HCT116 (cell line): ENCODE results near the gene NUB1.

ENCODE experiments used
- CEBPB ChIP-seq: IDR thresholded peaks from 2 replicates; pipeline ENCODE4 v1.6.1; 2012; ENCODE audit warnings: low read depth
- CTCF ChIP-seq, 3 experiments: fragments of 200-600 bp in 1 of 3; sonication (generic) in 1 of 3; IDR thresholded peaks in 2 of 3; conservative IDR thresholded peaks in 1 of 3; 2 replicates each; pipeline ENCODE4 v1.5.1; 2012 to 2017; ENCODE audit warnings: low read depth in 2 of 3, low read length in 2 of 3, antibody characterized with exemption in 1 of 3, borderline replicate concordance in 1 of 3, control low read depth in 1 of 3, mild to moderate bottlenecking in 1 of 3, mixed read lengths in 1 of 3, mixed run types in 1 of 3, moderate library complexity in 1 of 3; ENCODE audit not compliant: insufficient read depth in 1 of 3
- FOSL1 ChIP-seq: IDR thresholded peaks from 2 replicates; pipeline ENCODE4 v1.6.1; 2012; ENCODE audit warnings: low read depth
- POLR2A ChIP-seq: IDR thresholded peaks from 2 replicates; pipeline ENCODE4 v1.7.0; 2011; ENCODE audit warnings: borderline replicate concordance; ENCODE audit not compliant: insufficient read depth, insufficient read length; ENCODE audit errors: extremely low read depth
- RAD21 ChIP-seq: IDR thresholded peaks from 2 replicates; pipeline ENCODE4 v1.6.1; 2012; ENCODE audit warnings: low read depth, mild to moderate bottlenecking
- REST ChIP-seq: IDR thresholded peaks from 2 replicates; pipeline ENCODE4 v1.6.1; 2012; ENCODE audit warnings: low read depth
- SIN3A ChIP-seq: IDR thresholded peaks from 2 replicates; pipeline ENCODE4 v1.6.1; 2012; ENCODE audit warnings: low read depth
- SP1 ChIP-seq: IDR thresholded peaks from 2 replicates; pipeline ENCODE4 v1.6.1; 2012; ENCODE audit warnings: low read depth
- TCF7L2 ChIP-seq: IDR thresholded peaks from 2 replicates; pipeline ENCODE4 v1.7.0; 2011; ENCODE audit warnings: borderline replicate concordance, inconsistent platforms; ENCODE audit not compliant: insufficient read depth, insufficient read length; ENCODE audit errors: extremely low read depth
- YY1 ChIP-seq: IDR thresholded peaks from 2 replicates; pipeline ENCODE4 v1.6.1; 2011; ENCODE audit warnings: low read length, low read depth, moderate library complexity, mild to moderate bottlenecking; ENCODE audit not compliant: insufficient replicate concordance; ENCODE audit errors: extremely low read depth
- ZFX ChIP-seq: fragments of 450-650 bp; IDR thresholded peaks from 2 replicates; pipeline ENCODE4 v1.6.1; 2017

- TF ChIP-seq POLR2A, result no peak
- no peak for TF ChIP-seq CTCF (IDR thresholded peaks at IDR 0.05 in 2 of 3, conservative IDR thresholded peaks at IDR 0.05 in 1 of 3; ENCODE audit: borderline replicate concordance in 1 of 3, insufficient read depth in 1 of 3, low read depth in 2 of 3, low read length in 2 of 3)
- no peak for TF ChIP-seq RAD21
- TF ChIP-seq REST, result no peak
- no peak for TF ChIP-seq YY1
- TF ChIP-seq ZFX, result no peak
- no peak for TF ChIP-seq TCF7L2
- no peak for TF ChIP-seq FOSL1
- TF ChIP-seq SIN3A, result no peak
- no peak for TF ChIP-seq CEBPB
- no peak for TF ChIP-seq SP1
These were observed 20.3 kb upstream of the NUB1 start for GRCh38 chr7:151321341-151321740.
